HG03108 (cell line): ENCODE results near the gene CLMN.
"Not testable (repeated sequence)": the region's sequence is repeated elsewhere in the genome, so short reads cannot be mapped to it uniquely, and the experiment has no call there.

Source experiments
- ATAC-seq: cut with Tn5 transposase; IDR thresholded peaks from one replicate; pipeline ENCODE4 v1.9.1; 2021; ENCODE audit warnings: moderate library complexity; ENCODE audit not compliant: unreplicated experiment

CLMN gene

DNA sequence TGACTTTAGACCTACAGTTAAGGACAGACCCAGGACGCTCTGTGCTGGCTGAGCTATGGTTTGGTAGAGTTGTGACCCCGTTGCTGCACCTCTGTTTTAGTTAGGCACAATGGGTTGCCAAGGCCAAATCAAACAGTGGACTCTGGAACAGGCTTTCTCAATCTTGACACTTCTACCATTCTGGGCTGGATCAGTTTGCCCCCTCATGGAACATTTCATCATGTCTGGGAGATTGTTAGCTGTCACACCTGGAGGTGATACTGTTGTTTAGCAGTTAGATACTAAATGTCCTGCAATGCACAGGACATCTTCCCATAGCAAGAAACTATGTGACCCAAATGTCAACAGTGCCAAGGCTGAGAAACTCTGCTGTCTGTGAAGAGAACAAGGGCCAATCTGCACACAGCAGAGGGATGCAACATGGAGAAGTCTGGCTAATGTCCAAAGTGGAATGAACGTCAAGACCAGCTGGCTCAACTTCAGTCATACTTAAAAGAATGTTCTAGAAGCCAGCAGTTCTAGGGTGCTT, 96.8 kb downstream of the CLMN start:
- ATAC-seq: no peak

- ATAC-seq: no peak
Observed at GRCh38 chr14:95222151-95222631, 97.5 kb downstream of the CLMN start.

DNA sequence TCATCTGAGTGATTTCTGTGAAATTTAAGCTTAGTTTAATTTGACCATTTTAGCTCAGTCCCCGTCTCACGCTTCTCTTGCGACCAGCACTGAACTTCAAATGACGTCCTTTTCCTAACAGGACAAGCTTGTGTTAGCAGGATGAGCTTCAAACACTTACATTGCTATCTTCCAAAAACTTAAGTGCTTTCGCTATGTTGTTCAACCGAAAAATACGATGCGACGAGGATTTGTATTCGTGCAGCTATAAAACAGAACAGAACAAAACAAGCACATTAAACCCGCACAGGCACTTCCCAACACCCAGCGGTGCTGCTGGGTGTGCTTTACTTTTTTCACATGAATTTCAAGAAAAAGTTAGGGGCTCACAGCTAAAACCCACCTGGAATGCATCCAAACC, 98.2 kb downstream of the CLMN start:
- no peak for ATAC-seq

- ATAC-seq: no peak
Observed at GRCh38 chr14:95220663-95221231, 99.0 kb downstream of the CLMN start.

- no peak for ATAC-seq
Observed at GRCh38 chr14:95218472-95219193, 101.1 kb downstream of the CLMN start.

DNA sequence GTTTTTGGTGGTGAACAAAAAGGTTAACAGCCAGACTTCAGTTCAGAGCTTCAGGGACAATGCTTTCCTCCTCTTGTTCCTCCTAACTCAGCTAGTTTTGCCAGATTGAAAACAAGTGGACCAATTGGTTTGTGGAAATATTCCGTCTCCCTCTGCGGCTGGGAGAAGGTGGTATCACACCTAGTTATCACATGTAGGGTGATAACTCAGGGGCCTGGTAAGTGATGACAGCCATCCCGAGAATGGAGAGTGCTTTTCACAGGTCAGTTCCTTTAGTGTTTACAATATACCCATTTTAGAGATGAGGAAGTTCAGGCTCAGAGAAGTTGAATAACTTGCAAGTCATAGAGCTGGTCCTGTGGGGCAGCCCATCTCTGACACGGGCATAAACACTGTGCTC, 101.7 kb downstream of the CLMN start:
- no peak for ATAC-seq

GRCh38 chr14:95217391-95217900, 102.3 kb downstream of the CLMN start:
- no peak for ATAC-seq

DNA sequence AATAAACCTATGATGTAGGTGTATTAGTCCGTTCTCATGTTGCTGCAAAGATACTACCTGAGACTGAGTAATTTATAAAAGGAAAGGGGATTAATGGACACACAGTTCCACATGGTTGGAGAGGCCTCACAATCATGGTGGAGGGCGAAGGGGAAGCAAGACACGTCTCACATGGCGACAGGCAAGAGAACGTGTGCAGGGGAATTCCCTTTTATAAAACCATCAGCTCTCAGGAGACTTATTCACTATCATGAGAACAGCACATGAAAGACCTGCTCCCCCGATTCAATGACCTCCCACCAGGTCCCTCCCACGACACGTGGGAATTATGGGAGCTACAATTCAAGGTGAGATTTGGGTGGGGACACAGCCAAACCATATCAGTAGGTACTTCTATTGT, 103.7 kb downstream of the CLMN start:
- no peak for ATAC-seq

- ATAC-seq: no peak
Observed at GRCh38 chr14:95215094-95215725, 104.5 kb downstream of the CLMN start.

DNA sequence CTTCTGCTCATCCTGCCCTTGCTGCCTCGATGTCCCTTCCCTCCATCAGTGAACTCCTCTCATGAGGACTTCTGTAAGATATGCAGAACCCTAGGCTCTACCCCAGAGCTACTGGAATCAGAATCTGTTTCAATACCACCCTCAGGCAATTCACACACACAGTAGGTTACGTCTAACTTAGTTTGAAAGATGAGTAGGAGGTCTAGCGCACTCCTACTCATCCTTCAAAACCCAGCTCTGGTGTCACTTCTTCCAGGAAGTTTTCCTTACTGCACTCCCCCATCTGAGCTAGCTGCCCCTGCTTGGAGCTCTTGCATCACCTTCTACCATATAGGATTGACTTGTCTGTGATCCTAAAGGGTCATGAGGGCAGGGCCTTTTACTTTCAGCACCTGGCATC, 105.9 kb downstream of the CLMN start:
- no peak for ATAC-seq

- ATAC-seq: peak; percentile 41
Observed at GRCh38 chr14:95211721-95212504, 107.8 kb downstream of the CLMN start.

- ATAC-seq: no peak
Observed at GRCh38 chr14:95210699-95211098, 109.0 kb downstream of the CLMN start.

GRCh38 chr14:95208598-95208997, 111.1 kb downstream of the CLMN start:
- no peak for ATAC-seq

- ATAC-seq: no peak
Observed at GRCh38 chr14:95207475-95208233, 112.1 kb downstream of the CLMN start.

GRCh38 chr14:95206534-95206933, 113.2 kb downstream of the CLMN start:
- ATAC-seq: no peak

DNA sequence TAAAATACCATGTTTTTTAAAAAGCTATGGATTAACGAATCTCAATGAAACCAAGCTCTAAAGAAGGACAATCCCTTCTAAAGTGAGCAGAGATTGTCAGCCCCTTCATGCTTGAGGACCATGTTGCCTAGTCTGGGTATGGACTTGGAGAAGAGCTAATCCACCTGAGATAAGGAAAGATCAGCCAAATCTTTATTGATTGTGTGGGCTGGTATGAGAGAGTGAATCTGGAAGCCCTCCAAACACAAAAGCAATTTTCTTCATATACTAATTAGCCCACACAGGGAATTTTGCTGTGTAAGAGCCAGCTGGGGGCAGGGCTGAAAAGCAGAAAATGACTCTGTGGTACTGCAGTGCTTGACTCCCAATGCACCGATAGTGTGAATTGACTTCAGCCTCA, 115.0 kb downstream of the CLMN start:
- no peak for ATAC-seq

- not testable (repeated sequence) for ATAC-seq
Observed at GRCh38 chr14:95201745-95202144, 118.0 kb downstream of the CLMN start.

GRCh38 chr14:95200404-95200803, 119.3 kb downstream of the CLMN start:
- ATAC-seq: no peak

DNA sequence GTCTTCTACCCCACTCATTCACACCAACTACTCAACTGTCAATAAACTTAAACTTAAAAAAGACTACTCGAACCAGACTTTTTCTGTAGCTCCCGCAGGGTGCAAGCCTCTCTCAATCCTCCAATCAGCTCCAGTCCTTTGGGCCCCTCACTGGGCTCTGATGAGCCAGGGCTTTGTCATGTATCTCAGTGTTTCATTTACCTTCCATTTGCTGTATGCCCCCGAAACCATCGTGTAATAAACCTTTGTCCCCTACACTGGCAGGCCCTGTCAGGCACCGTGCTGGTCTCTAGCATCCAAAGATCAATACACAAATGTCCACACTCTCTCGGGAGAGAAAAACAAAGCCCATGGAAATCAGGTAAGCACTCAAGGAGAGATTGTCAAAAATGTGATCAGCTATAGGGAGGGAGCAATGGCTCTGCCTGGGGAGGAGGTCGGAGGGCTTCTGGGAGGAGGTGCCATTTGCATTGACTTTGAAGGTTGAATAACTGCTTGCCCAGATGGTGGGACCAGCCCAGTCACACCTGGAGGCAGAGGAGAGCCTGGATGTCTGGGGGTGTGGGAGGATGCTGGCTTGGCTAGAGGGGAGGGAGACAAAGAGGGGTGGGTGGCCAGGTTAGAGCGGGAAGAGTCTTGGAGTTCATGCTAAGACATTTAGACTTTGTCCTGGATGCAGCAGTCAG, 120.3 kb downstream of the CLMN start:
- ATAC-seq: no peak

GRCh38 chr14:95198320-95198719, 121.4 kb downstream of the CLMN start:
- ATAC-seq: no peak
